Keratinocyte (primary cell): ENCODE measurements around the gene ASPSCR1. TPM values are rescaled to one million over a fixed set of nuclear protein-coding genes. Genes with fewer than 3 reads are reported as not detected.

Experiments used
- DNase-seq: peaks from one replicate; pipeline ENCODE4 v3.0.0-alpha.2; 2011; ENCODE audit warnings: low read depth, missing footprints, low spot score
- FAIRE-seq: peaks from 2 replicates; lab custom pipeline; 2011; peaks lifted over from hg19 to GRCh38; lab: Jason Lieb, UNC
- H2AFZ ChIP-seq: 2 replicates; pipeline ENCODE4 v1.6.0; 2012; ENCODE audit warnings: low read length, control low read depth, inconsistent platforms; ENCODE audit not compliant: control insufficient read depth
- H3K27ac ChIP-seq: 2 replicates; pipeline ENCODE4 v1.5.1; 2011; ENCODE audit warnings: low read length; ENCODE audit not compliant: control insufficient read depth, insufficient read depth
- H3K27me3 ChIP-seq: 3 replicates; pipeline ENCODE4 v1.6.0; 2011; ENCODE audit warnings: low read length; ENCODE audit not compliant: control insufficient read depth, insufficient read depth; ENCODE audit errors: extremely low read depth
- H3K36me3 ChIP-seq, 2 experiments: 2 replicates in 1 of 2; 3 replicates in 1 of 2; pipeline ENCODE4 v1.5.1; 2011; ENCODE audit warnings: low read length in 2 of 2, mild to moderate bottlenecking in 1 of 2; ENCODE audit not compliant: control insufficient read depth in 2 of 2, insufficient read depth in 2 of 2; ENCODE audit errors: extremely low read depth in 1 of 2
- H3K4me1 ChIP-seq: 3 replicates; pipeline ENCODE4 v1.5.1; 2011; ENCODE audit warnings: low read length; ENCODE audit not compliant: control insufficient read depth, insufficient read depth; ENCODE audit errors: extremely low read depth
- H3K4me2 ChIP-seq: 3 replicates; pipeline ENCODE4 v1.6.0; 2011; ENCODE audit warnings: low read depth, low read length; ENCODE audit not compliant: control insufficient read depth, insufficient read depth; ENCODE audit errors: extremely low read depth
- H3K4me3 ChIP-seq, 3 experiments: fragments of 200-600 bp in 1 of 3; sonication (generic) in 1 of 3; 2 replicates in 2 of 3; 3 replicates in 1 of 3; pipeline ENCODE4 v1.5.1; 2011 to 2016; ENCODE audit warnings: low read length in 3 of 3, mild to moderate bottlenecking in 3 of 3, control low read depth in 2 of 3, inconsistent platforms in 1 of 3, low read depth in 1 of 3, mixed read lengths in 1 of 3, mixed run types in 1 of 3, moderate library complexity in 1 of 3; ENCODE audit not compliant: control insufficient read depth in 2 of 3, insufficient read depth in 2 of 3; ENCODE audit errors: extremely low read depth in 1 of 3
- H3K79me2 ChIP-seq: 2 replicates; pipeline ENCODE4 v1.6.0; 2012; ENCODE audit warnings: low read length; ENCODE audit not compliant: control insufficient read depth, insufficient read depth
- H3K9ac ChIP-seq: 3 replicates; pipeline ENCODE4 v1.6.0; 2011; ENCODE audit warnings: low read length; ENCODE audit not compliant: control insufficient read depth, insufficient read depth; ENCODE audit errors: extremely low read depth
- H3K9me1 ChIP-seq: 3 replicates; pipeline ENCODE4 v1.6.0; 2011; ENCODE audit warnings: low read length; ENCODE audit not compliant: control insufficient read depth, insufficient read depth; ENCODE audit errors: extremely low read depth
- H3K9me3 ChIP-seq: 2 replicates; pipeline ENCODE4 v1.5.1; 2012; ENCODE audit warnings: low read depth, low read length; ENCODE audit not compliant: control insufficient read depth
- H4K20me1 ChIP-seq: 3 replicates; pipeline ENCODE4 v1.6.0; 2011; ENCODE audit warnings: low read length; ENCODE audit not compliant: control insufficient read depth, insufficient read depth; ENCODE audit errors: extremely low read depth
- EZH2 ChIP-seq: IDR thresholded peaks from one replicate; pipeline ENCODE4 v1.6.1; 2012; ENCODE audit warnings: inconsistent platforms, mild to moderate bottlenecking, low read length, moderate library complexity
- dilution Hi-C: fragments of 300-500 bp; cut with MboI; formaldehyde crosslinking; loops from one replicate; pipeline ENCODE4 v1.7.0; 2020; ENCODE audit warnings: low sequenced_read_pairs; ENCODE audit not compliant: extremely low pct_ligation_motif_present
- polyA plus RNA-seq, 5 experiments: library from polyadenylated mRNA; depleted of rRNA in 3 of 5; stranded (reverse) in 3 of 5; stranded (forward) in 1 of 5; unstranded in 1 of 5; fragments of >200 nt; gene quantifications; 1 replicate in 1 of 5; 2 replicates in 3 of 5; 3 replicates in 1 of 5; pipeline versions ENCODE4 v1.2.1 to v1.2.3, GENCODE V29; 2011 to 2012; ENCODE audit warnings: missing spikeins in 2 of 5, low read depth in 1 of 5, low replicate concordance in 1 of 5
- TF ChIP-seq, protein P1 (sequence below), 3 experiments: IDR thresholded peaks in 1 of 3; conservative IDR thresholded peaks in 1 of 3; optimal IDR thresholded peaks in 1 of 3; 2 replicates in 2 of 3; 3 replicates in 1 of 3; pipeline versions ENCODE3 to v1.5.1; 2011; ENCODE audit warnings: low read length in 3 of 3, mild to moderate bottlenecking in 3 of 3, moderate library complexity in 2 of 3, control low read depth in 1 of 3, inconsistent platforms in 1 of 3; ENCODE audit not compliant: insufficient read depth in 2 of 3; ENCODE audit errors: extremely low read depth in 1 of 3

ASPSCR1 gene
- polyA plus RNA-seq, 1 donor (not counting 4 experiments of a cell fraction or from before 2014, with no cell fraction given) = 5.2 TPM

DNA sequence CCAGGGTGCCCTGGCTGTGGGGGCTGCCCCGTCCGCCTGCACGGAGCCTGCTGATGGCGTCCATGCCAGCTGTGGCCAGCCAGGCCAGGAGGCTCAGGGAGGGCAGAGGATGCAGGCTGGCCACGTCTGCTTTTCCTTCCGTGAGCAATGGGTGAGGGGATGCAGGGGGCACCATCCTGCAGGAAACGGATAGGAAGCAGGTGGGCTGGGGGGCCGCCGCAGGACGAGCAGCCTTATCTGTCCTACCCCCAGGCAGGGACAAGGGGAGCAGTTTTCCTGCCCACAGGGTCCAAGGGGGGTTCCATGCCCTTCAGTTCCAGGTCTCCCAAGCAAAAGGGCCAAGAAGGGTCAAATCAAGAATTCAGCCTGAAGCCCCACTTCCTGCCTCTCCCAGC lies 81.4 kb downstream of the ASPSCR1 start:
- Histone ChIP-seq H2AFZ (no peak overlapping the region), H4K20me1 (peaks cover 8% of the 10 kb centered on the region), H3K36me3 (peaks cover 38 to 46% of the 10 kb centered on the region in 2 experiments), H3K79me2 (peaks cover 7% of the 10 kb centered on the region), H3K4me3 (no peak overlapping the region), H3K27me3 (no peaks in the 10 kb centered on the region), H3K9me3 (no peaks in the 10 kb centered on the region), H3K4me1 (no peaks in the 10 kb centered on the region), H3K9ac (no peak overlapping the region), H3K4me2 (no peak overlapping the region), H3K9me1 (no peaks in the 10 kb centered on the region), H3K27ac (no peak overlapping the region)
- DNase-seq (no peak), FAIRE-seq (no peak)
- dilution Hi-C loops = no loop called here
- TF ChIP-seq, protein P1, sequence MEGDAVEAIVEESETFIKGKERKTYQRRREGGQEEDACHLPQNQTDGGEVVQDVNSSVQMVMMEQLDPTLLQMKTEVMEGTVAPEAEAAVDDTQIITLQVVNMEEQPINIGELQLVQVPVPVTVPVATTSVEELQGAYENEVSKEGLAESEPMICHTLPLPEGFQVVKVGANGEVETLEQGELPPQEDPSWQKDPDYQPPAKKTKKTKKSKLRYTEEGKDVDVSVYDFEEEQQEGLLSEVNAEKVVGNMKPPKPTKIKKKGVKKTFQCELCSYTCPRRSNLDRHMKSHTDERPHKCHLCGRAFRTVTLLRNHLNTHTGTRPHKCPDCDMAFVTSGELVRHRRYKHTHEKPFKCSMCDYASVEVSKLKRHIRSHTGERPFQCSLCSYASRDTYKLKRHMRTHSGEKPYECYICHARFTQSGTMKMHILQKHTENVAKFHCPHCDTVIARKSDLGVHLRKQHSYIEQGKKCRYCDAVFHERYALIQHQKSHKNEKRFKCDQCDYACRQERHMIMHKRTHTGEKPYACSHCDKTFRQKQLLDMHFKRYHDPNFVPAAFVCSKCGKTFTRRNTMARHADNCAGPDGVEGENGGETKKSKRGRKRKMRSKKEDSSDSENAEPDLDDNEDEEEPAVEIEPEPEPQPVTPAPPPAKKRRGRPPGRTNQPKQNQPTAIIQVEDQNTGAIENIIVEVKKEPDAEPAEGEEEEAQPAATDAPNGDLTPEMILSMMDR (optimal IDR thresholded peaks at IDR 0.05 in 1 of 3, IDR thresholded peaks at IDR 0.05 in 1 of 3, conservative IDR thresholded peaks at IDR 0.05 in 1 of 3; ENCODE audit: extremely low read depth in 1 of 3, insufficient read depth in 2 of 3, low read length in 3 of 3) = no peak
- no peak for TF ChIP-seq EZH2

DNA sequence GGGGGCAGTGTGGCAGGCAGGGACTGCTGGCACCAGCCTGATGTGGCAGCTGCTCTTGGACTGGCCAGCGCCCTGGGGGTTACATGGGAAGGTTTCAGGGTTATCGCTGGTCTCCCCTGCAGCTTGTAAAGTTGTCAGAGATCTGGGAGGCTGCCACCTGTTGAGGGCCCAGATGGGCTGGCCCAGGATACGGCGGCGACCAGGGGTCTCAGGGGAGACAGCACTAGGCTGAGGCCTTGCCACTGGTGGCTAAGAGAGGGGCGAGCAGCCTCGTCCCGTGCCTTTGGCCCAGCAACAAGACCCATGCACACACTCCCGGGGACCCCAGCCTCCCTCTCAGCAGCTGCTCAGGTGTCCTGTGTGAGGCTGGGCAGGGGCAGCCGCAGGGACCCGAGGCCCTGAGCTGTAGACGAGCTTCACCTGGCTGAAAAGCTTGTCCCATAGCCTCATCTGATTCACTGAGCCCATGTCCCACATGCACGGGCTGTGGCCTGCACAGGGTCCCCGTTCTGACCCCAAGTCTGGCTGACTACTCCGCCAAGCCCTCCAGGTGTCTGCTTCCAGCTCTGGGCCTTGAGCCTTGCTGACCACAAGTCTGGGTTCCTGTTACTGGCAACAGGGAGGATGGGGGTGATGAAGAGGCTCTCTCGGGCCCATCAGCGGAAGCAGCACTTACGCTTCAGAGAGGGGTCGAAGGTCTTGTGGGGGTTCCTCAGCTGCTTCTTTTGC lies 82.0 kb downstream of the ASPSCR1 start:
- dilution Hi-C loops = no loop called here
- Histone ChIP-seq H3K27ac (no peak overlapping the region), H3K36me3 (peaks cover 41 to 44% of the 10 kb centered on the region in 2 experiments), H3K4me1 (peaks cover 5% of the 10 kb centered on the region), H3K4me2 (no peak overlapping the region), H3K9me1 (no peaks in the 10 kb centered on the region), H3K9ac (no peak overlapping the region), H4K20me1 (peaks cover 9% of the 10 kb centered on the region), H3K4me3 (no peak overlapping the region), H3K79me2 (peaks cover 11% of the 10 kb centered on the region), H2AFZ (no peak overlapping the region), H3K9me3 (no peaks in the 10 kb centered on the region), H3K27me3 (no peaks in the 10 kb centered on the region)
- FAIRE-seq (no peak), DNase-seq (no peak)
- no peak for TF ChIP-seq EZH2
- TF ChIP-seq, protein P1 (optimal IDR thresholded peaks at IDR 0.05 in 1 of 3, IDR thresholded peaks at IDR 0.05 in 1 of 3, conservative IDR thresholded peaks at IDR 0.05 in 1 of 3; ENCODE audit: extremely low read depth in 1 of 3, insufficient read depth in 2 of 3, low read length in 3 of 3) = no peak
